SK-N-SH (cell line): ENCODE data around the gene TULP4.

Source experiments
- CTCF ChIP-seq: fragments of 200-600 bp; sonication (generic); IDR thresholded peaks from 2 replicates; pipeline ENCODE4 v1.6.1; 2017; ENCODE audit warnings: antibody characterized with exemption, mild to moderate bottlenecking, moderate library complexity
- EP300 ChIP-seq, 2 experiments: IDR thresholded peaks; 2 replicates each; pipeline versions ENCODE4 v1.4.0 to v1.6.1; 2012; ENCODE audit warnings: borderline replicate concordance in 1 of 2, low read depth in 1 of 2, low read length in 1 of 2
- GABPA ChIP-seq: IDR thresholded peaks from 2 replicates; pipeline ENCODE4 v1.4.0; 2012; ENCODE audit warnings: low read depth, mild to moderate bottlenecking
- POLR2AphosphoS5 ChIP-seq: IDR thresholded peaks from 2 replicates; pipeline ENCODE4 v1.6.1; 2012; ENCODE audit warnings: low read depth, low read length
- RCOR1 ChIP-seq: fragments of 150-350 bp; IDR thresholded peaks from 2 replicates; pipeline ENCODE4 v1.6.1; 2017; ENCODE audit warnings: antibody characterized with exemption, low read length
- SIN3A ChIP-seq: IDR thresholded peaks from 2 replicates; pipeline ENCODE4 v1.6.1; 2012; ENCODE audit warnings: low read depth, mild to moderate bottlenecking, low read length, moderate library complexity, borderline replicate concordance
- TAF1 ChIP-seq: IDR thresholded peaks from 2 replicates; pipeline ENCODE4 v1.6.1; 2012; ENCODE audit warnings: low read depth, mild to moderate bottlenecking, low read length, moderate library complexity, borderline replicate concordance

- no peak for TF ChIP-seq RCOR1
- no peak for TF ChIP-seq CTCF
- TF ChIP-seq SIN3A = no peak
- TF ChIP-seq EP300 (IDR thresholded peaks at IDR 0.05; ENCODE audit: borderline replicate concordance in 1 of 2, low read depth in 1 of 2, low read length in 1 of 2) = no peak
- TF ChIP-seq GABPA = no peak
- no peak for TF ChIP-seq POLR2AphosphoS5
- TF ChIP-seq TAF1 = no peak
Observed at GRCh38 chr6:158371261-158371660, 59.0 kb downstream of the TULP4 start.
